GM19023 (cell line): ENCODE measurements around the gene IGHMBP2.

Experiments used
- ATAC-seq: cut with Tn5 transposase; IDR thresholded peaks from one replicate; pipeline ENCODE4 v1.9.1; 2021; ENCODE audit warnings: mild to moderate bottlenecking, moderate library complexity; ENCODE audit not compliant: unreplicated experiment

The IGHMBP2 gene

GRCh38 chr11:68925611-68926010 is 21.9 kb downstream of the IGHMBP2 start:
- ATAC-seq: no peak

- no peak for ATAC-seq
Measured at GRCh38 chr11:68927280-68928135, 23.8 kb downstream of the IGHMBP2 start.

DNA sequence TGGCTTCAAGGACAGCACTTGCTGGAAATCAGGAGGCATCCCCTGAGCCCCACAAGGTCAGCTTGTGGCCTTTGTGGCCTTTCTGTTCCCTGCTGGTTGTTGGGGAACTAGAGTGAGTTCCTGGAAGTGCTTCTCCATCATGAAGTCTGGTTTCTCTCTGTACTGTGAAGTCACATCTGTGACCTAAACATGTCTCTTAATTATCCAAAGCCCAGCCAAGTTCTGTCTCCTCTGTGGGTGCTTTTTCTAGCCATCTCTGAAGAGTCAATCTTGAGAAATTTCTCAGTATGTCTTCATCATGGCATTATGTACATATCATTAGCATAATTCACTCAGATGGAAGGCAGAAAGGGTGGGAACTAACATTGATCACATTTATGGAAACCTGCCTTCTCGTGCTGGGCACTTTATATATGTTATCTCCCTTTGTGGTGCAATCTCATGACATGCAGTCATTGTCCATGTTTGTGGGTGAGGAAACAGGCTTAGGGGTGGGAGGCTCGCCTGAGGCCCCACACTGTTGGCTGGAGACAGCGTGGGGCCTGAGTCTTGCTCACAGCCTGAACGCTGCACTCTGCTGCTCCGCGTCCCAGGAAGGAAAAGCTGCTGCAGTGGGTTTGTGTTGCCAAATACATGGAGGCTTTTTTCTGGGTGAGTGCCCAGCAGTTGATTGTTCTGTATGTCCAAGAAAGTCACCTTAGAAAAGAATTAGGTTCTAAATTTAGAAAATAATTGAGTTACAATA is 24.6 kb downstream of the IGHMBP2 start:
- ATAC-seq: no peak

GRCh38 chr11:68929135-68929534 is 25.4 kb downstream of the IGHMBP2 start:
- ATAC-seq: no peak

DNA sequence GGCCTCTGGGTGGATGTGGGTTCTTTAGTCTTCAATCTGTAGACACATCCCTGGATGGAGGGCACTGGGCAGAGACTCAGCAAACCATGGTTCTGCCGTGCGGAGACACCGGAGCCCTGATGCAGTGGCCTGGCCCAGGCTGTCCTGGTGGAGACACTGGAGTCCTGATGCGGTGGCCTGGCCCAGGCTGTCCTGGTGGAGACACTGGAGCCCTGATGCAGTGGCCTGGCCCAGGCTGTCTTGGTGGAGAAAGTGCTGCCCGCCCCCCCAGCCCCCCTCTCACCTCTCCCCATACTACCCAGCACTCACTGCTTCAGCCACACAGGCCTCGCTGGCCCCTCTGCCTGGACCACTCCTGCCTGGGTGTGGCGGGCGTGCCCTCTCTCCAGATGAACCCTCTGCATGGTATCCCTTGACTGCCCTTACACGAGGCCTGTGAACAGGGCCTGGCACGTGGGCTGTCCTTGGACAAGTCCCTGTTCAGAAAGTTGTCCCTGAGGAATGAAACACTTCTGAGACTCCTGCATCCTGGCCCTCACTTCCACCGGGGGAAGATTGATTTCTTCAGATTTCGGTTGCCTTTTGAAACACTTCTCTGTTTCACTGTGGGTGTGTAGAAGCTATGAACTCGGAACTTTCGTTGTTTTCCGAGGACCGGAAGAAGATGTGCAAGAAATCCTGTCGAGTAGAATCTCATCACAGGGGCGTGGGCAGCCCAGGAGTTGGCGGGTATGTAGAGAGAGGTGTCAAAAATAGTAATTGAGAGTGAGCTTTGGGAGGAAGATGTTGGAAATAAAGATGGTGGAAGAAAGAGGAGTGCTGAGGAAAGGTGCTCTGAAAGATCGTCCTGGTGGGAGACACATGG is 26.2 kb downstream of the IGHMBP2 start:
- no peak for ATAC-seq

GRCh38 chr11:68930991-68931855 is 27.5 kb downstream of the IGHMBP2 start:
- no peak for ATAC-seq

GRCh38 chr11:68931911-68932310 is 28.2 kb downstream of the IGHMBP2 start:
- no peak for ATAC-seq

GRCh38 chr11:68932358-68932757 is 28.7 kb downstream of the IGHMBP2 start:
- ATAC-seq: no peak

GRCh38 chr11:68932933-68933577 is 29.4 kb downstream of the IGHMBP2 start:
- no peak for ATAC-seq

DNA sequence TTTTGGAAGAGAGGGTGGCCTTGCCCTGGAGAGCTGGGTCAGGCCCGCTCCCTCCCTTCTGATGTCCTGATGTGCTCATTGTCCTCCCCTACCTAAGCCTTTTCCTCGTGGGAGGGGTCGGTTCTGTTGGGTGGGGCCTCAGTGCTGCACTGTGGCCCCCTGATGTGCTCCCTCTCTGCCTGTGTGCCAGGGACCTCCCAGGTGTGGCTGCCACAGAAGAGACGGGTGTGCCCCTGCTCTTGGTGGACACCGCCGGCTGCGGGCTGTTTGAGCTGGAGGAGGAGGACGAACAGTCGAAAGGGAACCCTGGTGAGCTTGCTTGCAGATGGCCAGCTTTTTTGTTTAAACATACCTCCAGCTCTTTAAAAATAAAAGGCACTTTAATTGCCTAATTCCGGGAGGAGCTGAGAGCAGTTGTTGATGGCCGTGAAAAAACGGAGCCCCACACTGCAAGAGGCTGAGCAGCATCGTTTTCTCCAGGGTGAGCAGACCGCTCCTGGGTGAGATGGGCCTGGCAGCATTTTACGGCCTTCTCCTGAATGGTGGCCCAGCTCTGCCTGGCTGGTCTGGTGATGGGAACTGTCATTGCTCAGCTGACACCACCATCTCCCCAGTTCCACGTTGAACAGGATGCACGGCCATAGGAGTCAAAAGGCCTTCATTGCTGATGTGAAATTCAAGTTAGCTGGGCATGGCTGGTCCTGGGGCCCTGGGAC is 30.1 kb downstream of the IGHMBP2 start:
- no peak for ATAC-seq

DNA sequence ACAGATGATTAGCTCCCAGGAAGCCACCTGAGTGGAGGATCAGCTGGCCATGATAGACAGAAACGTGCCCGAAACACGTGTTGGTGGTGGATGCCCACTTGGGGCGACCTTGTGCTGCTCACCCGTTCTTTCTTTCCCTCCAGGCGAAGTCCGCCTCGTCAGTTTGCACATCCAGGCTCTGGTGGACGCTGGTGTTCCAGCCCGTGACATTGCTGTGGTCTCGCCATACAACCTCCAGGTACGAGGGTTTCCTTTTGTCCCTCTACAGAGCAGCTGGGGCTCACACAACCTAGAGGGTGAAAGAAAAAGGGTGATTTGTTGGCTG is 30.6 kb downstream of the IGHMBP2 start:
- ATAC-seq: no peak

GRCh38 chr11:68934666-68935065 is 31.0 kb downstream of the IGHMBP2 start:
- ATAC-seq: no peak

- ATAC-seq: no peak
Measured at GRCh38 chr11:68935066-68935465, 31.4 kb downstream of the IGHMBP2 start.

GRCh38 chr11:68935516-68936357 is 32.0 kb downstream of the IGHMBP2 start:
- no peak for ATAC-seq

- no peak for ATAC-seq
Measured at GRCh38 chr11:68936358-68936636, 32.6 kb downstream of the IGHMBP2 start.

DNA sequence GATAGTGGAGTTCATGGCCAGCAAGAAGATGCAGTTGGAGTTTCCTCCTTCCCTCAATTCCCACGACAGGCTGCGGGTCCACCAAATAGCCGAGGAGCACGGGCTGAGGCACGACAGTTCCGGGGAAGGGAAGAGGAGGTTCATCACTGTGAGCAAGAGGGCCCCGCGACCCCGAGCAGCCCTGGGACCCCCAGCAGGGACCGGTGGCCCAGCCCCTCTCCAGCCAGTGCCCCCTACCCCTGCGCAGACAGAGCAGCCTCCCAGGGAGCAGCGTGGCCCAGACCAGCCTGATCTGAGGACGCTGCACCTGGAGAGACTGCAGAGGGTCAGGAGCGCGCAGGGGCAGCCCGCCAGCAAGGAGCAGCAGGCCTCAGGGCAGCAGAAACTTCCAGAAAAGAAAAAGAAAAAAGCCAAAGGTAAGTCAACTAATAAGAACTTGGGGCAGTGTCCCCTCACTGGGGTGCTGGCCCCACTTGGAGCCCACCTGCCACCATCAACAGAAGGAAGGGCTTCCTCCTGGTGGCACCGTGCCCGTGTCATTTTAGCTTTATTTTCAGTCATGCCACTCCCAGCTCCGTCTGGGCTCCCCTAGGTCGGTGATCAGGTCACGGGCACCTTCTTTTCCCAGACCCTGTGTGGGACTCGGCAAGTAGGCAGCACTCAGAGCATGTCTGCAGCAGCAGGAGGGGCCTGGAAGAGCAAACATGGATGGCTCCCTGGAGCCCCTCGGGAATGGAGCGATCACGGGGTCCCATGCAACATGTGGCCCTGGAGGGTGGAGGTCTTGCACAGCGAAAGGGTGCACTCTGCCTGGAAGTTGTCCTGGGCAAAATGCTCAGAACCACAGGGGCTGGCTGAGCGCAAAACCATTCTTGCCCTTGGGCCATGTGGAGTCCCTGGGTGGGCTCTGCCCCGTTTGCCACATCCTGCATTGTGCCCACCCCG is 33.3 kb downstream of the IGHMBP2 start:
- ATAC-seq: no peak

GRCh38 chr11:68938088-68938487 is 34.4 kb downstream of the IGHMBP2 start:
- no peak for ATAC-seq
